Tibial nerve (tissue), 4 donors: ENCODE results near the gene RPEL1. TPM values are rescaled to one million over a fixed set of nuclear protein-coding genes. Genes with fewer than 3 reads are reported as not detected.
"Not testable (repeated sequence)": the region's sequence is repeated elsewhere in the genome, so short reads cannot be mapped to it uniquely, and the experiment has no call there.

Source experiments
- DNase-seq, 2 donors: peaks; one replicate each; pipeline ENCODE4 v3.0.0-alpha.2; 2019; ENCODE audit warnings: low spot score in 2 of 2
- H3K27ac ChIP-seq, 4 donors: fragments of 200-600 bp; sonication (generic) in 3 of 4; one replicate each; pipeline ENCODE4 v1.5.1; 2017 to 2019; ENCODE audit warnings: mild to moderate bottlenecking in 1 of 4
- H3K27me3 ChIP-seq, 2 donors: fragments of 200-600 bp; sonication (generic) in 1 of 2; one replicate each; pipeline versions ENCODE4 v1.5.1 to v1.6.0; 2017 to 2019
- H3K36me3 ChIP-seq, 3 donors: fragments of 200-600 bp; sonication (generic); one replicate each; pipeline ENCODE4 v1.5.1; 2018 to 2019
- H3K4me1 ChIP-seq, 4 donors: fragments of 200-600 bp; sonication (generic) in 3 of 4; one replicate each; pipeline ENCODE4 v1.5.1; 2017 to 2019
- H3K4me3 ChIP-seq, 4 donors: fragments of 200-600 bp; sonication (generic) in 3 of 4; one replicate each; pipeline ENCODE4 v1.5.1; 2017 to 2019; ENCODE audit warnings: mild to moderate bottlenecking in 1 of 4, moderate library complexity in 1 of 4
- H3K9me3 ChIP-seq, 4 donors: fragments of 200-600 bp; sonication (generic) in 3 of 4; one replicate each; pipeline ENCODE4 v1.5.1; 2017 to 2019
- EP300 ChIP-seq, 2 donors: sonication (generic); formaldehyde crosslinking; IDR thresholded peaks; one replicate each; pipeline ENCODE4 v1.6.1; 2017; ENCODE audit warnings: antibody characterized with exemption in 2 of 2, mild to moderate bottlenecking in 1 of 2
- POLR2A ChIP-seq, 2 donors: fragments of 450-650 bp; IDR thresholded peaks; one replicate each; pipeline ENCODE4 v1.6.1; 2017; ENCODE audit warnings: antibody characterized with exemption in 2 of 2, mild to moderate bottlenecking in 2 of 2, moderate library complexity in 2 of 2
- WGBS, 2 donors: methylation state at CpG; one replicate each; pipeline ENCODE4 v1.1.5; 2018; 5-methylcytosine and 5-hydroxymethylcytosine counted together
- total RNA-seq, 4 donors: library from RNA; depleted of rRNA; stranded (reverse); fragments of >200 nt; gene quantifications; one replicate each; pipeline ENCODE4 v1.1.0, GENCODE V29; 2016
- TF ChIP-seq, protein P1 (sequence below), 5 experiments: fragments of 200-600 bp in 3 of 5; fragments of 450-650 bp in 2 of 5; sonication (generic) in 3 of 5; IDR thresholded peaks; one replicate each; pipeline ENCODE4 v1.5.1; 2016 to 2019; ENCODE audit warnings: antibody characterized with exemption in 5 of 5, mild to moderate bottlenecking in 3 of 5, moderate library complexity in 2 of 5

The RPEL1 gene
- not detected for total RNA-seq

DNA sequence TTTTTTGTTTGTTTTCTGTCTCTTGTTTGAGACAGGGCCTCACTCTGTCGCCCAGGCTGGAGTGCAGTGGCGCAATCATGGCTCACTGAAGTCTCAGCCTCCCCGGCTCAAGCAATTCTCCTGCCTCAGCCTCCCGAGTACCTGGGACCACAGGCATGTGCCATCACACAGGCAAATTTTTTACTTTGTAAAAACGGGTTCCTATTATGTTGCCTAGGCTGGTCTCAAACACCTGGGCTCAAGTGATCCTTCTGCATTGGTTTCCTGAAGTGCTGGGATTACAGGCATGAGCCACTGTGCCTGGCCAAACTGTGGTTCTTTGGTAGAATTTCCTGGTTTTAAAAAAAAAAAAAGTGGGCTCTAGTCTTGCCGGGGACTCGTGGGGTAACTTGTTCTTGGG, at the start of gene RPEL1:
Gene RPEL1 (plus strand): TSS at position 301 of the 400 bp plus-strand sequence. CDS start 110 bp downstream, outside the sequence.
- not testable (repeated sequence) for DNase-seq, H3K9me3 ChIP-seq
- 88 to 94% methylated on average over 7 of the region's 7 CpGs for WGBS, 2 donors

DNA sequence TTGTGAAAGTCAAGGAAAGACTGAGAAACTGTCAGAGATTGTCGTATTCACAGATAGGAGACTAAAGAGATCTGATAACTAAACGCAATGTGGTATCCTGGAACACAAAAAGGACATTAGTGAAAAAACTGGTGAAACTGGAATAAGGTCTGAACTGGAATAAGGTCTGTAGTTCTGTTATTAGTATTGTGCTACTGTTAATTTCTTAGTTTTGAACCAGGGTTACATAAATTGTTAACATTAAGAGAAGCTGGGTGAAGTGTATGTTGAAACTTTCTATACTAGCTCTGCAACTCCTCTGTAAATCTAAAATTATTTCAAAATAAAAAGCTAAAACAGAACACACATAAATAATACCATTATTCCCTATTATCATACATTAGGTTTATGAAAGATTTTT, 49.2 kb upstream of the RPEL1 start:
- Histone ChIP-seq H3K27me3 (no peaks in the 10 kb centered on the region), H3K4me1 (peaks cover 0 to 25% (median 6%) of the 10 kb centered on the region in 4 donors), H3K4me3 (no peak overlapping the region), H3K27ac (peak overlapping the region in 1 of 4 donors; percentile 45), H3K36me3 (no peaks in the 10 kb centered on the region), H3K9me3 (no peaks in the 10 kb centered on the region)
- TF ChIP-seq, protein P1, sequence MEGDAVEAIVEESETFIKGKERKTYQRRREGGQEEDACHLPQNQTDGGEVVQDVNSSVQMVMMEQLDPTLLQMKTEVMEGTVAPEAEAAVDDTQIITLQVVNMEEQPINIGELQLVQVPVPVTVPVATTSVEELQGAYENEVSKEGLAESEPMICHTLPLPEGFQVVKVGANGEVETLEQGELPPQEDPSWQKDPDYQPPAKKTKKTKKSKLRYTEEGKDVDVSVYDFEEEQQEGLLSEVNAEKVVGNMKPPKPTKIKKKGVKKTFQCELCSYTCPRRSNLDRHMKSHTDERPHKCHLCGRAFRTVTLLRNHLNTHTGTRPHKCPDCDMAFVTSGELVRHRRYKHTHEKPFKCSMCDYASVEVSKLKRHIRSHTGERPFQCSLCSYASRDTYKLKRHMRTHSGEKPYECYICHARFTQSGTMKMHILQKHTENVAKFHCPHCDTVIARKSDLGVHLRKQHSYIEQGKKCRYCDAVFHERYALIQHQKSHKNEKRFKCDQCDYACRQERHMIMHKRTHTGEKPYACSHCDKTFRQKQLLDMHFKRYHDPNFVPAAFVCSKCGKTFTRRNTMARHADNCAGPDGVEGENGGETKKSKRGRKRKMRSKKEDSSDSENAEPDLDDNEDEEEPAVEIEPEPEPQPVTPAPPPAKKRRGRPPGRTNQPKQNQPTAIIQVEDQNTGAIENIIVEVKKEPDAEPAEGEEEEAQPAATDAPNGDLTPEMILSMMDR (IDR thresholded peaks at IDR 0.05), result no peak
- TF ChIP-seq POLR2A (IDR thresholded peaks at IDR 0.05), result no peak
- no peak for TF ChIP-seq EP300 (IDR thresholded peaks at IDR 0.05)
- DNase-seq, result no peak
- 88 to 89% methylated on average over 2 of the region's 2 CpGs for WGBS, 2 donors

More for the DNA sequence above, at the start of gene RPEL1:
- peaks cover 0 to 16% (median 0%) of the 10 kb centered on the region in 4 donors for H3K4me1 ChIP-seq
- not testable (repeated sequence) for H3K27me3 ChIP-seq, H3K27ac ChIP-seq, H3K36me3 ChIP-seq, H3K4me3 ChIP-seq

DNA sequence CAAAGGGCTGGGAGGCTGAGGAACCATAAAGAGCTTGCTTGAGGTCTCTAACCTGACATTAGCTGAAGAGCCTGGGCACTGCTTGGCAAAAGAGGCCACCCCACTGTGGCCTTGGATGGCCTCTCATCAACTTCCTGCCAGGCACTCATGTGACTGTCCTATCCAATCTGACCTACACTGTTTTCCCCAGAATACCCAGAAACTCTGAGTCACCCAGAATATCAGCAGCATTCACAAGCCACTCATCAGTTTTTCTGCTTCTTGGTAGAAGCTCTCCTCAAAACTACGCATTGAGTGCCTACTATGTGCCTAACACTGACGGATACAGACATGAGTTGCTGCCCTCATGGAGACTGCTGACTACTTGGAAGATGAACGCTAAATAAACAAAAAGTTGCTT, 48.5 kb upstream of the RPEL1 start:
- H3K27me3 ChIP-seq, result no peaks in the 10 kb centered on the region
- TF ChIP-seq, protein P1 (IDR thresholded peaks at IDR 0.05), result no peak
- TF ChIP-seq POLR2A (IDR thresholded peaks at IDR 0.05), result no peak
- peak in 1 of 2 donors; percentile 81 for TF ChIP-seq EP300 (IDR thresholded peaks at IDR 0.05)
- H3K9me3 ChIP-seq, result no peaks in the 10 kb centered on the region
- H3K36me3 ChIP-seq, result no peaks in the 10 kb centered on the region
- peak overlapping the region in 2 of 4 donors; percentile 40 to 45 for H3K27ac ChIP-seq
- peaks cover 0 to 20% (median 3%) of the 10 kb centered on the region in 4 donors for H3K4me1 ChIP-seq
- peak in 1 of 2 donors; percentile 43 for DNase-seq
- no peak overlapping the region for H3K4me3 ChIP-seq
- 76 to 77% methylated on average over 3 of the region's 3 CpGs for WGBS, 2 donors

DNA sequence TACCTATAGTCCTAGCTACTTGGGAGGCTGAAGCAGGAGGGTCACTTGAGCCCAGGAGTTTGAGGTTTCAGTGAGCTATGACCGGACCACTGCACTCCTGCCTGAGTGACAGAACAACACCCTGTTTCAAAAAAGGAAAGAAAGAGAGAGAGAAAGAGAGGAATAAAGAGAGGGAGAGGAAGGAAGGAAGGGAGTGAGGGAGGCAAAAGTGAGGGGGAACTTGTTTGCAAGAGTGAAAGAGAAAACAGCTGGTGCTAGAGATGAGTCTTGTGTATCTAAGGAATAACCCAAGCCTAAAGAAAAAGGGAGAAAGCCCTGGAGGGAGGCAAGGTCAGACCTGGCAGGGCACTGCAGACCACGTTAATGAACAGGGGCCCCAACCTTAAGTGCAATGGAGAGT, 47.8 kb upstream of the RPEL1 start:
- no peaks in the 10 kb centered on the region for H3K36me3 ChIP-seq
- no peak for TF ChIP-seq EP300 (IDR thresholded peaks at IDR 0.05)
- TF ChIP-seq, protein P1 (IDR thresholded peaks at IDR 0.05), result no peak
- TF ChIP-seq POLR2A (IDR thresholded peaks at IDR 0.05), result no peak
- no peaks in the 10 kb centered on the region for H3K27me3 ChIP-seq
- 63 to 70% methylated on average over 2 of the region's 2 CpGs for WGBS, 2 donors
- H3K27ac ChIP-seq, result peak overlapping the region in 2 of 4 donors; percentile 40 to 45
- no peaks in the 10 kb centered on the region for H3K9me3 ChIP-seq
- H3K4me1 ChIP-seq, result peaks cover 0 to 20% (median 3%) of the 10 kb centered on the region in 4 donors
- DNase-seq, result no peak
- no peak overlapping the region for H3K4me3 ChIP-seq

DNA sequence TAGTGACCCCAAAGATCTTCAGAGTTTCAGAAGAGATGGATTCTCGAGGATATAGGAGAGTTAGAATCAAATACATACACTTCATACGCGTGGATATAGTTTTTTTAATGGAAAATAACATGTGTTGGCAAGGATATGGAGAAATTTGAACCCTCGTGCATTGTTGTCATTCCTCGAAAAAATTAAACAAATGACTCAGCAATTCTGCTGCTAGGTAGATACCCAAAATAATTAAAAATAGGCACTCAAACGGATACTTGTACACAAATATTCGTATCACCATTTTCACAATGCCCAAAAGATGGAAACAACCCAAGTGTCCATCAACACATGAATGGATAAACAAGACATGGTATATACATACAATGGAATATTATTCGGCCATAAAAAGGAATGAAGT, 47.0 kb upstream of the RPEL1 start:
- TF ChIP-seq POLR2A (IDR thresholded peaks at IDR 0.05) (no peak), EP300 (IDR thresholded peaks at IDR 0.05) (no peak)
- TF ChIP-seq, protein P1 (IDR thresholded peaks at IDR 0.05), result no peak
- no peak for DNase-seq
- whole genome bisulfite sequencing, 2 donors, result 84 to 85% methylated on average over 8 of the region's 8 CpGs
- no peak overlapping the region for H3K4me3 ChIP-seq
- peaks cover 0 to 16% (median under 1%) of the 10 kb centered on the region in 4 donors for H3K4me1 ChIP-seq
- no peaks in the 10 kb centered on the region for H3K27me3 ChIP-seq
- H3K27ac ChIP-seq, result no peak overlapping the region
- no peaks in the 10 kb centered on the region for H3K36me3 ChIP-seq
- H3K9me3 ChIP-seq, result no peaks in the 10 kb centered on the region

DNA sequence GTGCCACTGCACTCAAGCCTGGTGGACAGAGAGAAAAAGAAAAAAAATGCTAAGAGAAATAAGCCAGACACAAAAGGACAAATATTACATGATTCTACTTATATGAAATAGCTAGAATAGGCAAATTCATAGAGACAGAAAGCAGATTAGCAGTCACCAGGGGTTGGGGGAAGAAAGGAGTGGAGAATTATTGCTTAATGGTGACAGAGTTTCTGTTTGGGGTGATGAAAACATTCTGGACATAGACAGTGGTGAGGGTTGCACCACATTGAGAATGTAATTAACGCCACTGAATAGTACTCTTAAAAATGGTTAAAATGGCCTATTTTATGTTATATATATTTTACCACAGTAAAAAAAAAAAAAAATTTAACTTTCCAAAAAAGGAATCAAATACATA, 46.2 kb upstream of the RPEL1 start:
- Histone ChIP-seq H3K9me3 (no peaks in the 10 kb centered on the region), H3K36me3 (no peaks in the 10 kb centered on the region), H3K4me3 (no peak overlapping the region), H3K27ac (no peak overlapping the region), H3K4me1 (peaks cover 0 to 10% (median 0%) of the 10 kb centered on the region in 4 donors), H3K27me3 (no peaks in the 10 kb centered on the region)
- no peak for DNase-seq
- TF ChIP-seq POLR2A (IDR thresholded peaks at IDR 0.05) (no peak), EP300 (IDR thresholded peaks at IDR 0.05) (no peak)
- TF ChIP-seq, protein P1 (IDR thresholded peaks at IDR 0.05), result no peak
- 85 to 92% methylated on average over 1 of the region's 1 CpG for WGBS, 2 donors
